GF-D8 (cell line): ENCODE results near the gene CLASP1.
"Not testable (repeated sequence)": the region's sequence is repeated elsewhere in the genome, so short reads cannot be mapped to it uniquely, and the experiment has no call there.

Experiments
- DNase-seq: peaks from one replicate; lab custom pipeline; 2025; lab: John Stamatoyannopoulos, UW

The CLASP1 gene

DNA sequence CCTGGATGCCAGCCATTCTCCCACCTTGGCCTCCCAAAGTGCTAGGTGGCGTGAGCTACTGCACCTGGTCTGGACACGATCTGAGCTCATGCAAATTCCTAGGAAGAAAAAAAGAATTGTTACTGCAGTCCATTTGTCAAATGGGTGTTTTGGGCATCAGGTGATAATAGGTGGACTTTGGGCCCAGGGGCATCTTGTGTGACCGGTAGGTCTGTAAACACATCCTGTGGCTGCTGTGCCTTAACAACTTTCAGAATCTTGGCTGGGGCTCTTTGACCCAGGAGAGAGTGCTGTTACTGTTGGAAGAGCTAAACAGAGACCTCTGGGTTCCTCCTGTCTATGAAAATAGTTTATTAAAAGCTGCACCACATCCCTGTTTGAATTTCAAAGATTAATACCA, 329.3 kb downstream of the CLASP1 start:
- DNase-seq: no peak

- DNase-seq: no peak
These were observed 332.3 kb downstream of the CLASP1 start for GRCh38 chr2:121316986-121317385.

GRCh38 chr2:121313701-121314100, 335.6 kb downstream of the CLASP1 start:
- not testable (repeated sequence) for DNase-seq

- DNase-seq: no peak
These were observed 339.5 kb downstream of the CLASP1 start for GRCh38 chr2:121309801-121310200.

GRCh38 chr2:121309323-121309722, 339.9 kb downstream of the CLASP1 start:
- no peak for DNase-seq

DNA sequence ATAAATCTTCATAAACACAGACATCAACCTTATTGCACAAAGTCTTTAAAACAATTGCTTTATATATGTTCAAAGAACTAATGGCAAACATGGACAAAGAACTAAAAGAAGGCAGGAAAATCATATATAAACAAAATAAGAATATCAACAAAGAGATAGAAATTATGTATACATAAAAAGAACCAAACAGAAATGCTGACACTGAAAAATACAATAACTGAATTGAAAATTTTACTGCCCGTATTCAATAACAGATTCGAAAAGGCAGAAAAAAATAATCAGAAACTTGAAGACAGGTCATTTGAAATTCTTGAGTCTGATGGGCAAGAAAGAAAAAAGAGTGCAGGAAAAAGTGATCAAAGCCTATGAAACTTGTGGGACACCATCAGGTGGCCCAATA, 342.2 kb downstream of the CLASP1 start:
- DNase-seq: no peak

GRCh38 chr2:121304941-121305340, 344.3 kb downstream of the CLASP1 start:
- DNase-seq: no peak

DNA sequence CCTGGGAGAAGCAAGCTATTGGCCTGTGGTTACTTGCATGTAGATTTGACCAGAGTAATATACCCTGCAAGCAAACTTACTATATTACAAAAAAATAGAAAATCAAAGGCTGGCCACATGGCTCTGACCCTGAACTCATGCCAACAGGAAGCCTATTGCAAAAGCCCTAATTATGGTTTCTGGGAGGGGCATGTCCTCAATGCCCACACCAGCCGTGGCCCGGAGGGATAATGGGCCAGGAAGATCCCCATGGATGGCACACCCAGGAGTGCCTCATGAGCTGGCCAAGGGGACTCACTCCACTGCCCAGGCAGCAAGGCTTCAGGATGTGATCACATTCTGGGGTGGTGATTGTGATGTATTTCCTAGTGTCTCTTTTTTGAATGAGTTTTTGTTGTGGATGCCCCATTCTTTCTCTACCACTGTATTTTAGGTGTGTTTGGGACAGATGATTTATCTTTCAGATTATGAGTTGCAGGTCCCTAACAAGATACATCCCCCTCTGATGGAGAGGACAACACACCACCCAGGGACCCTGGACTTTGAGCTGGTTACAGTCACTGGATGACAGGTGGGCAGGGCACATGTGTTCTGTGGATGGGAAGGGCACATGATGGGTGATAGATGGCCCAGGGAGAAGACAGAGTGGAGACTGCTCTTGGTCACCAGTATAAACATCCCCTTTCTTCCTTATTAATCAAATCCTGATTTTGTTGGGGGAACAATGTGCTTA, 345.6 kb downstream of the CLASP1 start:
- no peak for DNase-seq

DNA sequence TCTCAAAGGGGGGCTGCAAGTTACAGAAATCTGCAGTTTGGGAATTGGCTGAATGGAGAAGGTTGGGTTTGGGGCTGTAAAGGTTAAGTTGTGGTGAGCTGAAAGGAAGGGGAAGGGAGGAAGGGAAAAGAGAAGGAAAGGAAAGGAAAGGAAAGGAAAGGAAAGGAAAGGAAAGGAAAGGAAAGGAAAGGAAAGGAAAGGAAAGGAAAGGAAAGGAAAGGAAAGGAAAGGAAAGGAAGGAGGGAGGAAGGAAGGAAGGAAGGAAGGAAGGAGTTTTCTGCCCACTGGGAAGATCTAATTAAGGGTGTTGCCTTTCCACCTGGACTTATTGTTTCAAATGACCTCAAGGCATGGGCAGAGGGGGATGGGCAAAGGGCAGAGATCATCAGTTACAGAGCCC, 348.1 kb downstream of the CLASP1 start:
- DNase-seq: not testable (repeated sequence)

DNA sequence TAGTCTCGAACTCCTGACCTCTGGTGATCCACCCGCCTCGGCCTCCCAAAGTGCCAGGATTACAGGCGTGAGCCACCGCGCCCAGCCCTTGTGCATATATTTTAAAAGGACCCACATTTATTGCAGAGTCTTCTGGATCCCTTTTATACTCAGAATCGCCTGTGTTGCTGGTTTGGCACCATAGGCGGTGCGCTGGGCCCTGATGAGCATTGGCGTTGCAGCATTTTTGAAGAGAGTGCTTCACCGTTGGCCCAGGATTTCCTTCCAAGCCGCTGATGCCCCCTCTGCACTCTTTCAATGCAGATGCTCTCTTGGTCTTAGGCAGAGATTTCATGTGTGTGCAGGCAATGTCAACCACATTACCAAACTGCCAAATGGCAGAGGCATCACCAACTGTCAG, 350.8 kb downstream of the CLASP1 start:
- DNase-seq: no peak

GRCh38 chr2:121297866-121298265, 351.4 kb downstream of the CLASP1 start:
- DNase-seq: not testable (repeated sequence)

GRCh38 chr2:121297217-121297830, 351.9 kb downstream of the CLASP1 start:
- DNase-seq: no peak

GRCh38 chr2:121295911-121296650, 353.2 kb downstream of the CLASP1 start:
- no peak for DNase-seq

GRCh38 chr2:121294881-121295840, 354.1 kb downstream of the CLASP1 start:
- DNase-seq: no peak

DNA sequence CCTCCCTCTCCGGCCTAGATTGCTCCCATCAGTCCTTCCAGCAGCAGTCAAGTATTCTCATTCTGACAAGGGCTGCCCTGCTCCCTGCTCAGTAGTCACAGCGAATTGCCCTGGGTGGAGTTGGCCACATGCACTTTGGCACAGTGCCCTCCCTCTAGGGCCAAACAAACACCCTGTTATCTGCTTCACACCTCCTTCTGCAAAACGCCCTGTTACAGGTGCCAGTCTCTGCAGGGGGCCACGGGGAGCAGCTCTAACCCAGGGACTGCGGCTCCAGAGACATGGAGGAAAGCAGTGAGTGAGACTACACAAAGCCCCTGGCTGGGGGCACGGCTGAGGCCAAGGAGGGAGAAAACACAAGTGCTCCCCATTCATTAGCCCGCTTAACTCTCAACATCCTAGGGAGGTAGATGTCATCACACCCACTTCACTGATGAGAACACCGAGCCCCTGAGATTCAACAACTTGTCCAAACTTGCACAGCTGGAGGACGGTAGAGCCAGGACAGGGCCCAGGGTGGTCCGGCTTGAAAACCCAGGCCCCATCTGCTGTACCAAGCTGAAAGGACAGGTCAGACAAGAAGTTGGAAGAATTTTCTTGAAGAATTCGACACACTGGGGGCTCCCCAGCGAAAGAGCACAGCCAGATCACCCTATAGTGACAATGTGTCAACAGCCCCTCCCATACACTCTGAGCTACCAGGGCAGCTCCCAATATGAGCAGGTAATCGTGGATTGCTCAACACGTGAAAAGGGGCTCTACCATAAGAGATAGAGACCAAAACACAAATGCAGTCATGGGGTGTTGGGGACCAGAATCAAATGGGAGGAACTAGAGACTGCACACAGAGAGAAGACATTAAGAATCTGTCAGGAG, 355.6 kb downstream of the CLASP1 start:
- no peak for DNase-seq

GRCh38 chr2:121291251-121291580, 358.0 kb downstream of the CLASP1 start:
- DNase-seq: no peak

DNA sequence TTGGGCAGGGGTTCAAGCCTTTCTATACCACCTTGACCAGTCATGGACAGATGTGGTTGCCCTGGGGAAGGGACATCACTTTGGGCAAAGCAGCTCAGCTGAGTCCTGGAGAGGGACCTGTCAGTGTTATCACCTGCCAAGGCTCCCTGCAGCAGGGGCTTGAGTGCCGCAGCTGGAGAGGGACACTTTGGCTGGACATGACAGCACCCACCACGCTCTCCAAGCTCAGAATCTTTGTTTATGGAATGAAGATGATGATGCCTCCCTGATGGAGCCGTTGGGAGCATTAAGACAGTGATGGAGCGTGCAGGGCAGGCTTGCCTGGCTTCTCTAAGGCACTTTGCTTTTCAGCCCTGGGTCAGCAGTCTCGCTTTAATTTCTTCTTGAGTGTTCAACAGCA, 360.0 kb downstream of the CLASP1 start:
- DNase-seq: no peak

GRCh38 chr2:121288454-121289231, 360.6 kb downstream of the CLASP1 start:
- DNase-seq: no peak

- no peak for DNase-seq
These were observed 361.3 kb downstream of the CLASP1 start for GRCh38 chr2:121287956-121288355.
